ENCODE results near the gene SLC4A3.

The SLC4A3 gene

DNA sequence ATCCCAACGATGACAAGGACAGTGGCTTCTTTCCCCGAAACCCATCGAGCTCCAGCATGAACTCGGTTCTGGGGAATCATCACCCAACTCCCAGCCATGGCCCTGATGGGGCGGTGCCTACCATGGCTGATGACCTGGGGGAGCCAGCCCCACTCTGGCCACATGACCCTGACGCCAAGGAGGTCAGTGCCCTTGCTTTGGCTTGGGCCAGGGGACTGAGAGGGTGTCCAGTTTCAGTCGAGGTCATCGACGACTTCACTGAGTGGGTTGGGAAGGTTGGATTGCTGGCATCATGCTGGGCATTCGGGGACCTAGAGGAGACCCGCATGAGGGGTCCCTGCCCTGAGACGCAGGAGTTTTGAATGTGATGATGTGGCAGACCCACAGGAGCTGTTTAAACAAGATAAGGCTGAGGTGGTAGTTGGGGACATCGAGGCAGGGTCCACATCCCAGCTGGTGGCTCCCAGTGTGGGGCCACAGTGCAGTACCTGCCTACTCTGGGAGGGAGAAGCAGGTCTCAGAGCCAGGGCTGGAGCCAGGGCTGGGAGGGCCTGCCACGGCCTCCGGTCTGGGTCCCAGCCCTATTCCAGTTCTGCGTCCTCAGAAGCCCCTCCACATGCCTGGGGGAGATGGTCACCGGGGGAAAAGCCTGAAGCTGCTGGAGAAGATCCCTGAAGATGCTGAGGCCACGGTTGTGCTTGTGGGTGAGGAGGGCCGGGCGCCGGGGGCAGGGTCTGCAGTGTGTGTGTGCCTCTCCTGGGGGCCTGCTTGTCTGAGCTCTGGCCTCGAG, 6.0 kb downstream of the SLC4A3 start:
- no peak for DNase-seq (ENCODE audit: low read depth)

GRCh38 chr2:219634171-219634940, 6.9 kb downstream of the SLC4A3 start:
- no peak for DNase-seq (ENCODE audit: low read depth)

- no peak for DNase-seq (ENCODE audit: low read depth)
Measured at GRCh38 chr2:219634951-219635751, 7.7 kb downstream of the SLC4A3 start.

GRCh38 chr2:219636144-219636915, 8.9 kb downstream of the SLC4A3 start:
- DNase-seq (ENCODE audit: low read depth), result no peak

GRCh38 chr2:219636941-219637841, 9.8 kb downstream of the SLC4A3 start:
- DNase-seq (ENCODE audit: low read depth), result no peak

- no peak for DNase-seq (ENCODE audit: low read depth)
Measured at GRCh38 chr2:219637842-219638185, 10.4 kb downstream of the SLC4A3 start.

DNA sequence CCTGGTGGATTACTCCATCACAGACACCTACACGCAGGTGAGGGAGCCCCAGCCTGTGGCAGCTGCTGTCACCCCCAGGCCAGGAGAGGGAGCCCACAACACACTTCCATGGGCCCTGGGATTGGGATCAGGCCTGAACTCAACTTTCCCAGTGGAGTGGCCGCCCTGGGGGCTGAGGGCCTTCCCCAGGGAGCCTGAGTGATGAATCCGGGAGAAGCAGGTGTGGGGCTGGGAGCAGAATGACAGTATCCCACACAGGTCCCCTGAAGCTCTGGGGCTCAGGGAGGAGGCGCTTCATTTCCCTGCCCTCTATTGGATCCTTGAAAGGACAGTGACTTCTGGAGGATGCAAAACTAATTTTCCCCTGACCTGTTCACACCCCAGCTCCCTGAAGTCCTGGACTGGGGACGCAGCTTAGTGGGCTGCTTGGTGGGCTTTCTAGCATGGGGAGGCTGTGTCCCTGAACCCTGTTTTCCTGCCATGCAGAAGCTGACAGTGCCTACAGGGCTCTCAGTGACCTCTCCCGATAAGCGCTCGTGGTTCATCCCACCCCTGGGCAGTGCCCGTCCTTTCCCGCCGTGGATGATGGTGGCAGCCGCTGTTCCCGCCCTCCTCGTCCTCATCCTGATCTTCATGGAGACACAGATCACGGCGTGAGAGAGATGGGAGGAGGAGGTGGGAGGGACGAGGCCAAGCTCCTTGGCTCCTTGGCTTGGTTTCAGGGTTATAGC, 11.0 kb downstream of the SLC4A3 start:
- no peak for DNase-seq (ENCODE audit: low read depth)

DNA sequence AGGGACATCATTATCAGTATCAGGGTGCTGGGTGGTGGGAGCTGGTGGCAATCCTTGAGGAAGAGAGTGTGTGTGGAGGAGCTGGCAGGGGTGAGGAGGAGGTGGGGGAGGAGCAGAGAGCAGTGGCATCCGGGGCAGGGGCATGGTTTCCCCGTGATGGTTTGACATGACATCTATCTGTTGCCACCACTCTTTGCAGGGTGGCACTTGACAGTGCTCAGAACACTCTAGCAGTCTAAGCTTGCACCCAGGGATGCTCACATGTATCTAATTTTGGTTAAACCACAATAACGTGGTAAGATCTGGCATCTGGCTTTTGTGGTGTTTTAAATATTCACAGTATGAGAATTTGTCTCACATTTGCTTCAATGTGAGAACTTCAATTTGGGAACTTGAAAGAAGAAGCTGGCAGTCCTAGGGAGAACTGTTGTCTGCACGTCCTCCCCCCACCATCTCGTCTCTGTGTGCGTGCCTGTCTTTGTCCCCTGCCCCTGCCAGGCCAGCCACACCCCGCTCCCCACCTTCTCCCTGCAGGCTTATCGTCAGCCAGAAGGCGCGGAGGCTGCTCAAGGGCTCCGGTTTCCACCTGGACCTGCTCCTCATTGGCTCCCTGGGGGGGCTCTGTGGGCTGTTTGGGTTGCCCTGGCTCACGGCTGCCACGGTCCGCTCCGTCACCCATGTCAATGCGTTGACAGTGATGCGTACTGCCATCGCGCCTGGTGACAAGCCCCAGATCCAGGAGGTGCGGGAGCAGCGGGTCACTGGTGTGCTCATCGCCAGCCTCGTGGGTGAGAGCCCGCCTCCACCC, 11.7 kb downstream of the SLC4A3 start:
- no peak for DNase-seq (ENCODE audit: low read depth)

- no peak for DNase-seq (ENCODE audit: low read depth)
Measured at GRCh38 chr2:219641390-219642068, 14.1 kb downstream of the SLC4A3 start.

DNA sequence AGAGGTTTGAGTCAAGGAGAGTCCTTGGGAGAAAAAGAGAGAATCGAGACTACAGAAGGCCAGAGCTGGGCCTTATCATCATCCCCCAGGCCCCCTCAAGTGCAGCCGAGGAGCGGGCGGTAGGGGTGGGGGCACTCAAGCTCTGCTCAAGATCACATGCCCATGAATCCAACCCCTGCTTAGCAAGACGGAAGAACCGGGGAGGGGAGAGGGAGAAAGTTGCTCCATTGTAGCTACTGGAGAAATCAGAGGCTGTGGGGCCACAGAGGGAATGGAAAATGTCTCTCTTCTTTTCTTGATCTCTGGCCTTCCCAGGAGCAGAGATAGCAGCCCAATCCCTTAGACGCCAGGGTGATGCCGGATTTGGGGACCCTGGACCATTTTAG, 14.6 kb downstream of the SLC4A3 start:
- no peak for DNase-seq (ENCODE audit: low read depth)

GRCh38 chr2:219642465-219643083, 15.1 kb downstream of the SLC4A3 start:
- peak; percentile 70 for DNase-seq (ENCODE audit: low read depth)

DNA sequence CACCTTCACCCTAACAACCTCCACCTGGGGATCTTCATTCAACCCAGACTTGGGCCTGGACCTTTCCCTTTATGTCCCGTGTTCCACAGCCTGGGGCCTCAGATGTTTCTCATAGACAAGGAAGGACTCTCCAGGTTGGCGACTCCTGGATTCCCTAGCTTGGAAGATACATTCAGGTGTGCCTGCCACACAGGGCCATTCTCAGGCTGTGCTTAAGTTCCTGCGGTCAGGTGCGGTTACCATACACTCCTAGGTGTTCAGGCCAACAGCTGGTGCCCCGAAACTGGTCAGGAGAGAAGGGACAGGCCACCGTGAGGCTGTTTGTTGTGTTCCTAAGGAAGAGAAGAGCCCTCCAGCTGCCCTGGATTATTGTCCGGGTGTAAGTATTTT, 15.6 kb downstream of the SLC4A3 start:
- no peak for DNase-seq (ENCODE audit: low read depth)

DNA sequence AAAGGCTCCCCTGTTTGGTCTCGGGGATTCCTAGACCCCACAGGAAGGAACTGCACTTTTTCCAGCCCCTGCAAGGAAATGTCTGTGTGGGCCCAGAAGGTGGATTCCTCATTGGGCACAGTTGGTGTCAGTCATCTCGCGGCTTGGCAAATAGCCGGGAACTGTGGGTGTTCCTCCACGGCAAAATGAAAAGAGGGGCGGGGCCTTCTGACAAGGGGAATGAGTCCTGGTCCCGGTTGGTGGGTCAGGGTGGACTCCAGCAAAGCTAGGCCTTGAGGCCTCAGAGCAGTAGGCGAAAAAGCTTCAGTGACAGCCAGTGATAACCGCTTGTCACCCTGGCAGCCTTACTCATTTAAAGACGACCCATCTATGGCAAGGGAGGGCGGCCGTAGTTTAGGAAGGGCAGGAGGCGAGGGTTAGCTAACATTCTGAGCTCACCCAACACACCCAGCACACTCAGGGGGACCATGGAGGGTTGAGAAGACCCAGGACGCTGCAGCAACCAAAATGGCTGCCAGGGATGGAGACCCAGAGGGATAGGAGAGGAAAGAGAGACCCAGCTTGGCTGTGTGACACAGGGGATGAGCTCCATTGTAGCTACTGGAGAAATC, 16.5 kb downstream of the SLC4A3 start:
- no peak for DNase-seq (ENCODE audit: low read depth)

DNA sequence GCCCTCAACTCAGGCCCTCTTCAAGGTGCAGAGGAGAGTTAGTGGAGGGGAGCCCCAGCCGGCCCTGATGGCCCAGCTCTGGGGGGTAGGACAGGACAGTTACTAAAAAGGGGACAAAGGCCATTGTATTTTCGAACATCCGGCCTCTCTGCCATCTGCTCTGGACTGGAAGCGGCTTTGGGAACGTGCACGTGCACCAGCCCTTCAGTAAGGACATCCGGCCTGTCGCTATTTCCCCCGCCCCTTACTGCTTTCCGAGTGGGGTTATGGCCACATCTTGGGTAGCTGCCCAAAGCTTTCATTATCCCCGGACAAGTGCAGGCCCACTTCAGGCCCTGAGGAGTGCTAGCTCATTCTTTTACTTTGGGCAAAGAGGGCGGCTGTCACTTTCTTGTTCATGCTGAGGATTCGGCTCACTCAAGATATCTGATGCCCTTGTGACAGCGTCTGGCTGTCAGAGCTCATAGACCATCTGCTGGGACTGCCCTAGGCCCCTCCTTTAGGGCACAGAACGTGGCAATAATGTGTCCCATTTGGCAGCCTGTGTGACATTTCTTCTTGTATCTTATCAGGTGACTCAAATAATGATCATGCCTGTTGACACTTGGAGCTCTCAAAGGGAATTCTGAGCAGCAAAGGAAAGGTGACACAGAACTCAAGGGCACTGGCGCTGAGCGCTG, 17.5 kb downstream of the SLC4A3 start:
- no peak for DNase-seq (ENCODE audit: low read depth)

DNA sequence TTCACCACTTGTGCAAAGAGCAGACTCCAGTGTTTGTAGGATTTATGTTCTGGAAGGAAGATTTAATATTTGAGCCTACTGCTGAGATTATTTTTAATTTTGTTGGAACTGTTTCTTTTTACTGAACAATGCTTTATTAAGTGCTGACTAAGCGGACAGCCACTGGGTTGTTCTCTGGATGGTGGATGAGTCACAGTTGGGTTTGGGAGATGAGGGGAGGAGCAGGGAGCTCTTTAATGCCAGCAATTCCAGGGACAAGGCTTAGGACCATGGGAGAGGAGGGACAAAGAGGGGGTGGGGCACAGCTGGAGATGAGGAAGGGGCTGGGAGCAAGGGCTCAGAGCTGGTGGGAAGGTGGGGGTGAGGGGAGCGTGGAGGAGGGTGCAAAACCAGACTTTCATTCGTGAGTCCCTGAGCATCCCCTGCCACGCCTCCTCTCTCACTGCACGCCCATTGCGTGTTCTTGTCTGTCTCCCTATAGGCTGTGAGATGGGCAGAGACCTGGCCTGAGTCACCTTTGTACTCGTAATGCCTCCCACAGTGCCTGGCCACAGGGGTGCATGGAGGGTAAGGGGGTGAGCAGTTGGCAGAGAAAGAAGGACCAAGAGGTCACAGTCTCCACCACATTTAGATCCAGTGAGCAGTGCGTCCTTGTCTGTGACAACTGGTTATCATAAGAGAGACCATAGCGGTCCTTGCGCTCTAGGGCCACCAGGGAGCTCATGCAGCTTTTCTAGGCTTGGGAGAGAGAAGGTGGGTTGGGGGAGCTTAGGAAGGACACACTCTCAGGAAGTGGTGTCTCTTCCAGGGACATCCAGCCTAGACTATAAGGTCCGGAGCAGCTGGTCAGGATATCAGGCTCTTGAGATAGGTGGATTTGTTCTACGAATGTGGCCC, 18.4 kb downstream of the SLC4A3 start:
- no peak for DNase-seq (ENCODE audit: low read depth)

- no peak for DNase-seq (ENCODE audit: low read depth)
Measured at GRCh38 chr2:219648176-219648575, 20.7 kb downstream of the SLC4A3 start.
